Smooth muscle cell (in vitro differentiated cells): Measurements from ENCODE around the gene LGALS16. TPM values are rescaled to one million over a fixed set of nuclear protein-coding genes. Genes with fewer than 3 reads are reported as not detected.
A peak's percentile ranks its signal among the peaks of the same experiment; 100 is the strongest.

Experiments used
- DNase-seq: peaks from one replicate; lab custom pipeline; 2025; ENCODE audit not compliant: unreplicated experiment; lab: John Stamatoyannopoulos, UW
- H2AFZ ChIP-seq: fragments of 200-600 bp; sonication (generic); 2 replicates; pipeline ENCODE4 v1.6.0; 2016; ENCODE audit warnings: antibody characterized with exemption, low read depth, mild to moderate bottlenecking
- H3F3A ChIP-seq: fragments of 200-600 bp; sonication (generic); 2 replicates; pipeline ENCODE4 v1.6.0; 2017; ENCODE audit warnings: antibody characterized with exemption, low read depth
- H3K27ac ChIP-seq: fragments of 200-600 bp; sonication (generic); 2 replicates; pipeline ENCODE4 v1.5.1; 2016; ENCODE audit warnings: low read depth, mild to moderate bottlenecking
- H3K27me3 ChIP-seq: fragments of 200-600 bp; sonication (generic); 2 replicates; pipeline ENCODE4 v1.6.1; 2016; ENCODE audit warnings: low read depth, mild to moderate bottlenecking
- H3K36me3 ChIP-seq: fragments of 200-600 bp; sonication (generic); 2 replicates; pipeline ENCODE4 v1.5.1; 2016; ENCODE audit warnings: low read depth
- H3K4me1 ChIP-seq: fragments of 200-600 bp; sonication (generic); 2 replicates; pipeline ENCODE4 v1.5.1; 2016; ENCODE audit warnings: low read depth
- H3K4me2 ChIP-seq: fragments of 200-600 bp; sonication (generic); 2 replicates; pipeline ENCODE4 v1.6.0; 2016; ENCODE audit warnings: mild to moderate bottlenecking
- H3K4me3 ChIP-seq: fragments of 200-600 bp; sonication (generic); 2 replicates; pipeline ENCODE4 v1.5.1; 2016; ENCODE audit warnings: mild to moderate bottlenecking
- H3K79me2 ChIP-seq: fragments of 200-600 bp; sonication (generic); 2 replicates; pipeline ENCODE4 v1.6.0; 2016; ENCODE audit warnings: low read depth, mild to moderate bottlenecking
- H3K9ac ChIP-seq: fragments of 200-600 bp; sonication (generic); 2 replicates; pipeline ENCODE4 v1.6.0; 2016; ENCODE audit warnings: low read depth
- H3K9me3 ChIP-seq: fragments of 200-600 bp; sonication (generic); replicated peaks from 2 replicates; pipeline ENCODE4 v1.5.1; 2016; ENCODE audit warnings: low read depth
- H4K20me1 ChIP-seq: fragments of 200-600 bp; sonication (generic); 2 replicates; pipeline ENCODE4 v1.6.0; 2016; ENCODE audit warnings: low read depth
- CTCF ChIP-seq: fragments of 200-600 bp; sonication (generic); IDR thresholded peaks from 2 replicates; pipeline ENCODE4 v1.5.1; 2017; ENCODE audit warnings: borderline replicate concordance, mild to moderate bottlenecking, antibody characterized with exemption; ENCODE audit not compliant: insufficient read depth, poor library complexity, severe bottlenecking
- WGBS: methylation state at CpG from one replicate; pipeline ENCODE4 v1.1.7; 2016; ENCODE audit warnings: low lambda C conversion rate; 5-methylcytosine and 5-hydroxymethylcytosine counted together
- polyA plus RNA-seq: library from polyadenylated mRNA; unstranded; fragments of >200 nt; fragmentation: Nextera tagmentation; extraction: Ambion mirVana; gene quantifications from 2 replicates; pipeline ENCODE4 v1.2.1, GENCODE V29; 2016
- small RNA-seq: library from RNA; depleted of rRNA; stranded (forward); fragments of <200 nt; gene quantifications from one replicate; pipeline ENCODE3, GENCODE V24; 2014
- total RNA-seq: library from RNA; depleted of rRNA; stranded (reverse); fragments of >200 nt; gene quantifications from 2 replicates; pipeline ENCODE4 v1.2.3, GENCODE V29; 2014

The LGALS16 gene
- total and polyA plus RNA-seq, 2 experiments from 2014 or later: not detected

GRCh38 chr19:39708594-39708993 is 52.9 kb downstream of the LGALS16 start:
- Histone ChIP-seq H3F3A (no peaks in the 10 kb centered on the region), H3K36me3 (no peaks in the 10 kb centered on the region), H3K79me2 (no peaks in the 10 kb centered on the region), H3K9ac (no peak overlapping the region), H3K27me3 (no peaks in the 10 kb centered on the region), H3K4me3 (no peak overlapping the region), H4K20me1 (no peaks in the 10 kb centered on the region), H3K4me2 (no peak overlapping the region), H3K9me3 (no peaks in the 10 kb centered on the region), H3K27ac (no peak overlapping the region), H2AFZ (no peak overlapping the region), H3K4me1 (no peaks in the 10 kb centered on the region)
- no peak for TF ChIP-seq CTCF
- no peak for DNase-seq
- 86% methylated on average over 6 of the region's 6 CpGs for WGBS

GRCh38 chr19:39709026-39709872 is 53.5 kb downstream of the LGALS16 start:
- H3K27me3 ChIP-seq: no peaks in the 10 kb centered on the region
- no peak for DNase-seq
- no peak overlapping the region for H3K4me3 ChIP-seq
- 82% methylated on average over 5 of the region's 5 CpGs for WGBS
- no peaks in the 10 kb centered on the region for H3K9me3 ChIP-seq
- H3K27ac ChIP-seq: peak overlapping the region; percentile 30
- H3K79me2 ChIP-seq: no peaks in the 10 kb centered on the region
- no peak for TF ChIP-seq CTCF
- no peaks in the 10 kb centered on the region for H3K36me3 ChIP-seq
- no peaks in the 10 kb centered on the region for H3F3A ChIP-seq
- no peak overlapping the region for H3K9ac ChIP-seq
- no peaks in the 10 kb centered on the region for H3K4me1 ChIP-seq
- no peak overlapping the region for H2AFZ ChIP-seq
- no peaks in the 10 kb centered on the region for H4K20me1 ChIP-seq
- no peak overlapping the region for H3K4me2 ChIP-seq

Small RNA genes within 50 kb of the gene (small RNA-seq; reads per million reads assigned to genes)
- gene AC005176.2 (not detected), gene RPS29P27 (not detected), gene RPS29P30 (not detected)

Other genes with a start within 250 kb of the LGALS16 start
- 31.5 and 44.7 TPM in 2 replicates for gene ZFP36, start 249.1 kb upstream of the LGALS16 start, total RNA-seq
- 281 and 303 TPM in 2 replicates for gene ZFP36, start 249.1 kb upstream of the LGALS16 start, polyA plus RNA-seq
- gene PLEKHG2, start 243.2 kb upstream of the LGALS16 start, total RNA-seq: 16.3 and 42.2 TPM in 2 replicates
- 33.0 and 51.9 TPM in 2 replicates for gene PLEKHG2, start 243.2 kb upstream of the LGALS16 start, polyA plus RNA-seq
- gene RPS16, start 220.0 kb upstream of the LGALS16 start, total RNA-seq: 82.2 and 97.1 TPM in 2 replicates
- 539 and 567 TPM in 2 replicates for gene RPS16, start 220.0 kb upstream of the LGALS16 start, polyA plus RNA-seq
- 41.0 and 44.9 TPM in 2 replicates for gene SUPT5H, start 210.3 kb upstream of the LGALS16 start, total RNA-seq
- gene SUPT5H, start 210.3 kb upstream of the LGALS16 start, polyA plus RNA-seq: 134 and 139 TPM in 2 replicates
- gene TIMM50, start 175.1 kb upstream of the LGALS16 start, total RNA-seq: 58.4 and 66.1 TPM in 2 replicates
- gene TIMM50, start 175.1 kb upstream of the LGALS16 start, polyA plus RNA-seq: 107 and 108 TPM in 2 replicates
- 0.54 and 9.3 TPM in 2 replicates for gene DLL3, start 157.0 kb upstream of the LGALS16 start, total RNA-seq
- gene DLL3, start 157.0 kb upstream of the LGALS16 start, polyA plus RNA-seq: 0.80 and 1.6 TPM in 2 replicates
- not detected in 2 replicates for gene SELENOV, start 140.8 kb upstream of the LGALS16 start, total RNA-seq
- not detected in 2 replicates for gene SELENOV, start 140.8 kb upstream of the LGALS16 start, polyA plus RNA-seq
- gene EID2B, start 123.1 kb upstream of the LGALS16 start, total RNA-seq: 1.9 and 2.7 TPM in 2 replicates
- gene EID2B, start 123.1 kb upstream of the LGALS16 start, polyA plus RNA-seq: 1.1 and 1.9 TPM in 2 replicates
- gene EID2, start 115.8 kb upstream of the LGALS16 start, total RNA-seq: 11.9 and 15.9 TPM in 2 replicates
- gene EID2, start 115.8 kb upstream of the LGALS16 start, polyA plus RNA-seq: 22.5 and 24.2 TPM in 2 replicates
- gene LGALS13, start 53.4 kb upstream of the LGALS16 start, total RNA-seq: not detected in 2 replicates
- not detected in 2 replicates for gene LGALS13, start 53.4 kb upstream of the LGALS16 start, polyA plus RNA-seq
- gene LGALS14, start 48.6 kb downstream of the LGALS16 start, total RNA-seq: not detected in 2 replicates
- not detected in 2 replicates for gene LGALS14, start 48.6 kb downstream of the LGALS16 start, polyA plus RNA-seq
- gene CLC, start 82.1 kb downstream of the LGALS16 start, total RNA-seq: not detected in 2 replicates
- gene CLC, start 82.1 kb downstream of the LGALS16 start, polyA plus RNA-seq: not detected in 2 replicates
- gene LEUTX, start 122.9 kb downstream of the LGALS16 start, total RNA-seq: not detected in 2 replicates
- gene LEUTX, start 122.9 kb downstream of the LGALS16 start, polyA plus RNA-seq: not detected in 2 replicates
- gene DYRK1B, start 178.2 kb downstream of the LGALS16 start, total RNA-seq: 5.3 and 9.2 TPM in 2 replicates
- gene DYRK1B, start 178.2 kb downstream of the LGALS16 start, polyA plus RNA-seq: 14.1 and 18.7 TPM in 2 replicates
- gene FBL, start 190.5 kb downstream of the LGALS16 start, total RNA-seq: 123 and 124 TPM in 2 replicates
- gene FBL, start 190.5 kb downstream of the LGALS16 start, polyA plus RNA-seq: 116 and 140 TPM in 2 replicates